Measurements from ENCODE around the gene PDE10A. TPM values are rescaled to one million over a fixed set of nuclear protein-coding genes. Genes with fewer than 3 reads are reported as not detected.
A peak's percentile ranks its signal among the peaks of the same experiment; 100 is the strongest.
"Not testable (repeated sequence)": the region's sequence is repeated elsewhere in the genome, so short reads cannot be mapped to it uniquely, and the experiment has no call there.

Gene PDE10A
- total and polyA plus RNA-seq, 4 donors: 1.0 to 6.2 (median 3.0) TPM

DNA sequence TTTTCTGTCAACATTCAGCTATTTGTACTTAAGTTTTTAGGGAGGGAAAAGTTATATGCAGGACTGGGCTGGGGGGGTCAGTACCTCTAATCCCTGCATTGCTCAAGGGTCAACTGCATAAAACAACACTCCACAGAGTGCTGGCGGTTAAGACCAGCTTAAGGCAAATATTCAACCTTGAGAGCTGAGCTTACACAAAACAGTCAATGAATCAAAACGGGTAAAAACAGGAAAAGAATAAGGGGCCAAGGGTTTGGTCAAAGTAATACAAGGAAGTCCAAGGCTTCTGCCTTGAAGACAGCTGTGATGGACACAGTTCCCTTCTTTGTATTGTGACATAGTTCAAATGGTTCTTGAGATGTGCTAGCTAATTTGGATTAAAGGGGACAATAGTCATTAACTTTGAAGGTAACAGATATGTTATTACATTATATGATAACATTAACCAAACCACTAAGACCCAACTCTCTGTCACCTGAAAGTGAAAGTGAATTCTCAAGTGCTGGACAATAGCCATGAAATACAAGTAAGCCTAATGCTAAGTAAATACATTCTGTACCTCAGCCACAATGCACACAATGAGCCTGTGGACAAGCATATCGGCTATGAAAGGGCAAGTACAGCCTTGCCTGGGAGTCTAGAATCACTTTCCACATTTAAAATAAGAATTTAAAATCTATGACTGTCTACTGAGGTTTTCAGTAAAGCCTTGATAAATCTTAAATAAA, 106.8 kb downstream of the PDE10A start:
- Histone ChIP-seq H3K36me3 (ENCODE audit: control insufficient read depth in 4 of 4, insufficient read depth in 4 of 4, low read length in 4 of 4) (no peaks in the 10 kb centered on the region), H3K9me3 (ENCODE audit: control insufficient read depth in 4 of 4, insufficient read depth in 3 of 4, low read length in 3 of 4) (peaks cover 0 to 2% (median 0%) of the 10 kb centered on the region in 4 donors), H3K27ac (ENCODE audit: low read depth in 1 of 2, low read length in 1 of 2) (no peak overlapping the region), H3K4me3 (no peak overlapping the region), H3K9ac (ENCODE audit: insufficient read depth in 1 of 2, low read length in 2 of 2) (no peak overlapping the region), H3K27me3 (ENCODE audit: control insufficient read depth in 3 of 3, insufficient read depth in 3 of 3, low read length in 2 of 3) (no peaks in the 10 kb centered on the region), H3K4me1 (ENCODE audit: control insufficient read depth in 5 of 5, insufficient read depth in 5 of 5, low read length in 5 of 5) (peaks cover 0 to 15% (median 0%) of the 10 kb centered on the region in 5 donors)
- WGBS, 2 donors: 31 to 54% methylated on average over 3 of the region's 3 CpGs
- peak; percentile 55 for ATAC-seq (ENCODE audit: insufficient read depth, low FRiP score)
- TF ChIP-seq, protein P1, sequence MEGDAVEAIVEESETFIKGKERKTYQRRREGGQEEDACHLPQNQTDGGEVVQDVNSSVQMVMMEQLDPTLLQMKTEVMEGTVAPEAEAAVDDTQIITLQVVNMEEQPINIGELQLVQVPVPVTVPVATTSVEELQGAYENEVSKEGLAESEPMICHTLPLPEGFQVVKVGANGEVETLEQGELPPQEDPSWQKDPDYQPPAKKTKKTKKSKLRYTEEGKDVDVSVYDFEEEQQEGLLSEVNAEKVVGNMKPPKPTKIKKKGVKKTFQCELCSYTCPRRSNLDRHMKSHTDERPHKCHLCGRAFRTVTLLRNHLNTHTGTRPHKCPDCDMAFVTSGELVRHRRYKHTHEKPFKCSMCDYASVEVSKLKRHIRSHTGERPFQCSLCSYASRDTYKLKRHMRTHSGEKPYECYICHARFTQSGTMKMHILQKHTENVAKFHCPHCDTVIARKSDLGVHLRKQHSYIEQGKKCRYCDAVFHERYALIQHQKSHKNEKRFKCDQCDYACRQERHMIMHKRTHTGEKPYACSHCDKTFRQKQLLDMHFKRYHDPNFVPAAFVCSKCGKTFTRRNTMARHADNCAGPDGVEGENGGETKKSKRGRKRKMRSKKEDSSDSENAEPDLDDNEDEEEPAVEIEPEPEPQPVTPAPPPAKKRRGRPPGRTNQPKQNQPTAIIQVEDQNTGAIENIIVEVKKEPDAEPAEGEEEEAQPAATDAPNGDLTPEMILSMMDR (IDR thresholded peaks at IDR 0.05; ENCODE audit: control extremely low read depth, extremely low read depth): no peak
- DNase-seq: peak in 2 of 3 donors; percentile 58 to 83

DNA sequence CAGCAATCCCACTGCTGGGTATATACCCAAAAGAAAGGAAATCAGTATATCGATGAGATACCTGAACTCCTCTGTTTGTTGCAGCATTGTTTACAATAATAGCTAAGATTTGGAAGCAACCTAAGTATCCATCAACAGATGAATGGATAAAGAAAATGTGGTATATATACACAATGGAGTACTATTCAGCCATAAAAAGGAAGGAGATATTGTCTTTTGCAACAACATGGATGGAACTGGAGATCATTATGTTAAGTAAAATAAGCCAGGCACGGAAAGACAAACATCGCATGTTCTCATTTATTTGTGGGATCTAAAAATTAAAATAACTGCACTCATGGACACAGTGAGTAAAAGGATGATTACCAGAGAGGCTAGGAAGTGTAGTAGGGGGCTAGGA, 108.4 kb downstream of the PDE10A start:
- not testable (repeated sequence) for H3K9me3 ChIP-seq (ENCODE audit: control insufficient read depth in 4 of 4, insufficient read depth in 3 of 4, low read length in 3 of 4); H3K36me3 ChIP-seq (ENCODE audit: control insufficient read depth in 4 of 4, insufficient read depth in 4 of 4, low read length in 4 of 4); H3K9ac ChIP-seq (ENCODE audit: insufficient read depth in 1 of 2, low read length in 2 of 2); H3K4me3 ChIP-seq; H3K27me3 ChIP-seq (ENCODE audit: control insufficient read depth in 3 of 3, insufficient read depth in 3 of 3, low read length in 2 of 3); DNase-seq; H3K27ac ChIP-seq (ENCODE audit: low read depth in 1 of 2, low read length in 1 of 2); ATAC-seq (ENCODE audit: insufficient read depth, low FRiP score)
- 95 to 97% methylated on average over 3 of the region's 3 CpGs for WGBS, 2 donors
- peaks cover 0 to 15% (median 0%) of the 10 kb centered on the region in 5 donors for H3K4me1 ChIP-seq (ENCODE audit: control insufficient read depth in 5 of 5, insufficient read depth in 5 of 5, low read length in 5 of 5)

DNA sequence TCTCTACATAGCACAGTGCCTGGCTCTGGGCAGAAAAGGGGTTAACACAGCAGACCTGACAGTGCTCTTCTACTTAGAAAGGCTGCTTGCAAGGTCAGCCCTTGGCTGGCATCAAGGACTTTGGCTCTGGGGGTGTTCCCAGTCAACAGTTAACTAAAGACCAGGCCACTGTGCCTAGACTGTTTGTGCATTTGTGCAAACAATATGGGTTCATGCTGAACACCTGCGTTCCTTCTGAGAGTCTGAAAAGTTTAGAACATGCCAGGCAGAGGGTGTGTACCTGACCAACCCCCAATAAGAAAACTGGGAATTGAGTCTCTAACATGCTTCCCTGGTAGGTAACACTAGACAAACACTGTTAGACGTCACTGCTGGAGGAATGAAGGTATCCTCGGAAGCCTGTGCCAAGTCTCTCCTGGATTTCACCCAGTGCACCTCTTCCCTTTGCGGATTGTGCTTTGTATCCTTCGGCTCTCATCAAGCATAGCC, 110.7 kb downstream of the PDE10A start:
- H3K9ac ChIP-seq (ENCODE audit: insufficient read depth in 1 of 2, low read length in 2 of 2): no peak overlapping the region
- no peaks in the 10 kb centered on the region for H3K27me3 ChIP-seq (ENCODE audit: control insufficient read depth in 3 of 3, insufficient read depth in 3 of 3, low read length in 2 of 3)
- DNase-seq: no peak
- WGBS, 2 donors: 74 to 87% methylated on average over 5 of the region's 5 CpGs
- no peaks in the 10 kb centered on the region for H3K36me3 ChIP-seq (ENCODE audit: control insufficient read depth in 4 of 4, insufficient read depth in 4 of 4, low read length in 4 of 4)
- TF ChIP-seq, protein P1 (IDR thresholded peaks at IDR 0.05; ENCODE audit: control extremely low read depth, extremely low read depth): no peak
- no peak for ATAC-seq (ENCODE audit: insufficient read depth, low FRiP score)
- no peak overlapping the region for H3K4me3 ChIP-seq
- peaks cover 0 to 15% (median 0%) of the 10 kb centered on the region in 5 donors for H3K4me1 ChIP-seq (ENCODE audit: control insufficient read depth in 5 of 5, insufficient read depth in 5 of 5, low read length in 5 of 5)
- no peak overlapping the region for H3K27ac ChIP-seq (ENCODE audit: low read depth in 1 of 2, low read length in 1 of 2)
- no peaks in the 10 kb centered on the region for H3K9me3 ChIP-seq (ENCODE audit: control insufficient read depth in 4 of 4, insufficient read depth in 3 of 4, low read length in 3 of 4)

DNA sequence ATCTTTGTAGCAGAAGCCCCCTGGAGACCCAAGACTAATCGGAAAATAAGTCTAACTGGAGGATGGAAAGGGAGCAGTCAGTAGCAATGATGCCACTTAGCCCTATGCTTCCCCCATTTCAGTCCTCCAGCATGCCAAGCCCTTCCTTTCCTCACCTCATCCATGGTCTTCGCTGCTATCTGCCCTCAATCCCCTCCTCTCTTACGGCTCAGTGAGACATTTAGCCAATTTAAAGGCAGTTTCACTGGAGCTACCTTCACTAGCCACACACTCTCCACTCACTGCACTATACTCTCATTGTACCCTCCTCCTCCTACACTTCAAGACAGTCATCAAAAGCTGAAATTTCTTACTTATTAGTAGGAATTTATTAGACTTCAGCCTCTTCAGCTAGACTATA, 111.2 kb downstream of the PDE10A start:
- 76 to 85% methylated on average over 3 of the region's 3 CpGs for WGBS, 2 donors
- ATAC-seq (ENCODE audit: insufficient read depth, low FRiP score) (no peak), DNase-seq (no peak)
- Histone ChIP-seq H3K27me3 (ENCODE audit: control insufficient read depth in 3 of 3, insufficient read depth in 3 of 3, low read length in 2 of 3) (no peaks in the 10 kb centered on the region), H3K27ac (ENCODE audit: low read depth in 1 of 2, low read length in 1 of 2) (no peak overlapping the region), H3K36me3 (ENCODE audit: control insufficient read depth in 4 of 4, insufficient read depth in 4 of 4, low read length in 4 of 4) (no peaks in the 10 kb centered on the region), H3K4me3 (no peak overlapping the region), H3K4me1 (ENCODE audit: control insufficient read depth in 5 of 5, insufficient read depth in 5 of 5, low read length in 5 of 5) (peaks cover 0 to 15% (median 0%) of the 10 kb centered on the region in 5 donors), H3K9ac (ENCODE audit: insufficient read depth in 1 of 2, low read length in 2 of 2) (no peak overlapping the region), H3K9me3 (ENCODE audit: control insufficient read depth in 4 of 4, insufficient read depth in 3 of 4, low read length in 3 of 4) (no peaks in the 10 kb centered on the region)
- TF ChIP-seq, protein P1 (IDR thresholded peaks at IDR 0.05; ENCODE audit: control extremely low read depth, extremely low read depth): no peak
